Globus pallidus (tissue), 1 donor: Measurements from ENCODE around the gene PHF20.
A peak's percentile ranks its signal among the peaks of the same experiment; 100 is the strongest.
"Not testable (repeated sequence)": the region's sequence is repeated elsewhere in the genome, so short reads cannot be mapped to it uniquely, and the experiment has no call there.

Experiments used
- DNase-seq: peaks from one replicate; pipeline ENCODE4 v3.0.0-alpha.2; 2015; ENCODE audit warnings: low spot score

The PHF20 gene

DNA sequence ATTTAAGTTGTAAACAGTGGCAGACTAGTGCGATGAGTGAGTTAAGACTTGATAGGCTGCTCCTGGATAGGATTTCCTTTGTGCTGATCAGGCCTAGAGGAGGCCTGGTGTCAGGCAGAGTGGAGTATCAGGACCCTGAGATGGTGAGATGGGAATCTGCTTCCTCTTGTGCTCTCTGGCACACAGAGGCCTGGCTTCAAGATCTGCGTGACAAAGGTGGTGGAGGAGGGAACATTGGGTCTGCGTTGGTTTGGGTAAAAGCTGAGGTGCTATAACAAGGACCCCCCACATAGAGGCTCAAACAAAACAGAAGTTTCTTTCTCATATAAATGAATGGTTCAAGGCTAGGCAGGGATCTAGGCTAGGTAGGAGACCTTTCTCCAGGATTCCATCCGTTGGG, 162.2 kb downstream of the PHF20 start:
- no peak for DNase-seq

DNA sequence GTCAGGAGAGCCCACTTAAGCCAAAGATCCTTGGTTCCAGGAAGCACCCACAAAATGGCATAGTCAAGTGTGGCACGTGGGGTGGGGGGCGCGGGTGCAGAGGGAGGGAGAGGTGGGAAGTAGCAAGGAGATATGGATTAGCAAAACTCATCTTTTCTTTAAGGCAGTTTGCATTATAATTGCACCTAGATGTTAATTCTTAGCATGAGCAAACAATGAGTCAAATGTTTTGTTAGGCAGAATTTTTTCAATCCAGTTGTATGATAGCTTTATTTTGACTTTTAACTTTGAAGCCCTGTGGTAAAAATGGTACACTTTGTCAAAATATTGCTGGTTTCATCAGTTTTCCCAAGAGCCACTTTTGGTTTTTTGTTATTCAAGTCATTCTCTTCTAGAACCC, 167.4 kb downstream of the PHF20 start:
- no peak for DNase-seq

DNA sequence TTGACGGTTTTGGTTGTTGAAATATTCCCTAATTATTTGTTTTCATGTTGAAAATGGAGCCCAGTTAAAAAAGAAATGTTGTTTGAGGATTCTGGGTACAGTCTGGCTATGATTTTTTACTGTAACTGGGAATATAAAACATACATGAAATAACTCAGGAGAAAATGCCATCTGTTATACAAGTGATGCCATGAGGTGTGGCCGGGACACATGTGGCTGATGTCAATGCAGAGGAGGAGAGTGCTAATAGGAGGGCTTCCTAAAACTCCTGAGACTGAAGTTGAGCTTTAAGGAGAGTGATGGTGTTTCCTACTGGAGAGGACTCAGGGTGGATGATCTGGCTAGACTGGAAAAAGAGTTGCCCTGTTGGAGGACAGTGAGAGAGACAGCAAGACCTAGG, 169.8 kb downstream of the PHF20 start:
- no peak for DNase-seq

DNA sequence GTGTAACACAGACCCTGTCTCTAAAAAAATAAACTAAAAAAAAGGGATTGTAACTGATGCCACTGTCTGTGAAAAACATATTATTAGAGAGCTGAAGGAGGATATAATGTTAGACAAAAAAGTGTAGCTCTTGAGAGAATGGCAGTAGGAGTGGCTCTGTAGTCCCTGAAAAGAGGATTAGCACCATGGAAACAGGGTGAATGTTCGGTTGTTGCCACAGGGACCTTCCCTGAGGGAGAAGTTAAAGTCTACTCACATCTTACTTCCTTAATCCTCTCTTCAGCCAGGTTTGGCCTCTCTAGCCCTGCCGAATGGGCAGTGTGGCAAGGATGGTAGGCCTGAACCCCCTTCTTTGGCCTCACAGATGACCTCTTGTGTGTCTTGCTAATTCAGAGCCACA, 170.4 kb downstream of the PHF20 start:
- no peak for DNase-seq

DNA sequence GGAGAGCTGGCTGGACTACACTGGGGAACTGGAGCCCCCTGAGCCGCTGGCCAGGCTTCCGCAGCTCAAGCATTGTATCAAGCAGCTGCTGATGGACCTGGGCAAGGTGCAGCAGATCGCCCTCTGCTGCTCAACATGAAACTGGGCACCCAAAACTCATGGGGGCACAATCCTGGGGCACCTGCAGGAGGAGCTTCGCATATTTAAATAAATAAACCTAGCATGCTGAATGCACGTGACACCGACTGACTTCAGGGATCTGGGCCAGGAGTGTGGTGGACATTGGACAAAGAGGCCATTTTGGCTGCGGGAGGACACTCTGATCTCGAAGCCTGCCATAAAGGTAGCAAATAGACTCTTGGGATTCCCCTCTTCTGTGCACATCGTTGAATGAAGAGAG, 175.7 kb downstream of the PHF20 start:
- no peak for DNase-seq

DNA sequence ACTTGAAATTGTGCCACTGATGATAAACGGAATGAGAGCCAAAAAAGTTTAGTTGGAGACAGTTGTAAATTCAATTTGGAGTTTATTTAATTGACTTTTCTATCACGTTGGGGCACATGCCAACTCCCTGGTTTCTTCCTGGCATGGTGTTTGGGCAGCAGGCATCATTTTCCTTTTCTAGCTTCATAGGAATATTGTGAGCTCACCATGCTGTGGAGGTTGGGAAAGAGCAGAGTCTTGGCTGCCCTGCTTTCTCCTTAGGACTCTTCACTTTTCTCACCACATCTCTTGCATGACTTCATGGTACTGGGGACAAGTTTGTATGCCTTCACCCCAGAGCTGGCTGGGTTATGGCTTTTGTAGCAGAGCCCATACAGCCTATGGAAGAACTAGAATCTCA, 176.1 kb downstream of the PHF20 start:
- DNase-seq: no peak

DNA sequence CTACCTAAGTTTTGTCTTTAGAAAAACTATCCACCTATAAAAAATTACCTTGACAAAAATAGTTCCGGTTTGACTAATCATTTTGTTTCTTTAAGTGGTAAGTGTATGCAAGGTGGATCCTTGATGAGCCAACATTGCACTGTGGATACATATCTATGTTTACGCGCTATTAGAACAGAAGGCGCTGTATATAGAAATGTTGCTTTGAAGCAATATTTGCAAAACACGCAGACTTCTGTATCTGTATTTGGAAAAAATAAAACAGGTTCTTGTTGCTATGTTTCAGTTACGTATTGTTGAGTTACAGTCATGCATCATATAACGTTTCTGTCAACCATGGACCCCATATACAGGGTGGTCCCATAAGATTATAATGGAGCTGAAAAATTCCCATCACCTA, 178.3 kb downstream of the PHF20 start:
- no peak for DNase-seq

DNA sequence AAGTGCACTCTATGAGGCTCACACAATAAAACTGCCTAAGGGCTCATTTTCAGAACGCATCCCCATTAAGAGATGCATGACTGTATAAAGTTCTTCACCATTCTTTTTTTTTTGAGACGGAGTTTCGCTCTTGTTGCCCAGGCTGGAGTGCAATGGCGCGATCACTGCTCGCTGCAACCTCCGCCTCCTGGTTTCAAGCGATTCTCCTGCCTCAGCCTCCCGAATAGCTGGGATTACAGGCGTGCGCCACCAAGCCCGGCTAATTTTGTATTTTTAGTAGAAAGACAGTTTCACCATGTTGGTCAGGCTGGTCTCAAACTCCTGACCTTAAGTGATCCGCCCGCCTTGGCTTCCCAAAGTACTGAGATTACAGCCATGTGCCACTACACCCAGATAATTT, 180.3 kb downstream of the PHF20 start:
- not testable (repeated sequence) for DNase-seq

DNA sequence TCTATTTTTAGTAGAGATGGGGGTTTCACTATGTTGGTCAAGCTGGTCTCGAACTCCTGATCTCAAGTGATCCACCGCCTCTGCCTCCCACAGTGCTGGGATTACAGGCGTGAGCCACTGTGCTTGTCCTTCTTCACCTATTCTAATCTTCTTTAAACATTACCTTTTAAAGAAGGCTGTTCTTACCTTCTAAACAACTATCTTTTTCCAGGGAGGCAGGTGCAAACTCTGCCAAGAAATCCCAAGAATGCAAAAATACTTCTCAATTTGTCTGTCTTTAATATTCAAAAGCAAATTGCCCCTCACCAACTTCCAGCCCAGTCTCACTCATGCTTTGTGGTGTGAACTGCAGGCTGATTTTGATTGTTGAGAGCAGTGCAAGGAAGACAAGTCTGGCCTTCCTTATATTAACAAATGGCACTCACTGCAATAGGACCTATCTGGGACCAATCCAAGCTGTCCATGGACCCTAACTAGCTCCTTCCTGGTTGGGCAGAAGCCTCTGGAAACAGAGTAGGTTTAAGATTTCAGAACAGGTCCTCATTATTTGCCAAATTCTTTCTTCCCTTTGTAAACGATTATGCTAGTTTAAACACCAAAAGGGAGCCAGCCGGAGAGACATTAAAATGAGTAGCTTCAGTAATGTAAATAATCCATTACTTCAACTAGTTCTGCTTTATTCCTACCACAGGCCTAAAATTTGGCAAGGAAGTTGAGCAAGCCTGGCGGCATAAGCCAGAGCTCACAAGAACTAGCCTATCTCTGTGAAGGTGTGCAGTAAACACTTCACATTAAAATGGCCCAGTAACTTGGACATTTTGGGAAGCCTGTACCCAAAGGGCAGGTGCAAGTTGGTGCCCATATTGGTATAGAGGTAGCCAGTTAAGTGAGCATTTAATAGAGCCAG, 180.9 kb downstream of the PHF20 start:
- DNase-seq: no peak

DNA sequence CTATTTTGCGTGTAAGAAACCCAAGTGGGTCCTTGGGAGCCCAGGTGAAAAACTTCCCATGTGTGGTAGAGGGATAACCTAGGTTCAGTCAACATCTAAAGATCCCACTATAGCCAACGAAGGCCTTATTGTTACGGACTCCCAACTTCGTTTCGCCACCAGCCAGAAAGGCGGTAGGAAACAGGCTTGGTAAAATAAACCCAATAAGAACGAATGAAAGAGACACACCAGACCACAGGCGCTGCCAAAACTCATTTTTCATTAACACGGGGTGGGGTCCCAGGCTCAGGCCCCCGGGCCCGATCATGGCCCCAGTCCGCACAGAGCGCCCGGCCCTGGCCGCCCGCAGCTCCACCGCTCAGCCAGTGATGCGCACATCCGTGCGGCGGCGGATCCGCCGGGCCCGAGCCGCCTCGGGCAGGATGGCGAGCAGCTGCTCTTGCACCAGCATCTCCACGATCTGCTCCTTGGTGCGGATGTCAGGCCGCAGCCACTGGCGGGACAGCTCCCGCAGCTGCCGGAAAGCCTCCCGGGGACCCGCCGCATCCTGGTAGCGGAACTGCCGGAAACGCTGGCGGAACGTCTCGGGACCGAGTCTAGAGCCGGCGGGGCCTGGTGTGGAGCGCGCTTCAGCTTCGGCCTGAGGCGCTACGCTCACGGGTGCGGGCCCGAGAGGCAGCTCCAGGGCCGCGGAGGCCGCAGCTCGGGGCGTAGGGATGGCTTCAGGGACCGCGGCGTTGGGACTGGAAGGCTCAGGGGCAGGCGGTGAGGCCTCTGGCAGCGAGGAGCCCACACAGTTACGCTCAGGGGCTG, 181.8 kb downstream of the PHF20 start:
- DNase-seq: no peak

DNA sequence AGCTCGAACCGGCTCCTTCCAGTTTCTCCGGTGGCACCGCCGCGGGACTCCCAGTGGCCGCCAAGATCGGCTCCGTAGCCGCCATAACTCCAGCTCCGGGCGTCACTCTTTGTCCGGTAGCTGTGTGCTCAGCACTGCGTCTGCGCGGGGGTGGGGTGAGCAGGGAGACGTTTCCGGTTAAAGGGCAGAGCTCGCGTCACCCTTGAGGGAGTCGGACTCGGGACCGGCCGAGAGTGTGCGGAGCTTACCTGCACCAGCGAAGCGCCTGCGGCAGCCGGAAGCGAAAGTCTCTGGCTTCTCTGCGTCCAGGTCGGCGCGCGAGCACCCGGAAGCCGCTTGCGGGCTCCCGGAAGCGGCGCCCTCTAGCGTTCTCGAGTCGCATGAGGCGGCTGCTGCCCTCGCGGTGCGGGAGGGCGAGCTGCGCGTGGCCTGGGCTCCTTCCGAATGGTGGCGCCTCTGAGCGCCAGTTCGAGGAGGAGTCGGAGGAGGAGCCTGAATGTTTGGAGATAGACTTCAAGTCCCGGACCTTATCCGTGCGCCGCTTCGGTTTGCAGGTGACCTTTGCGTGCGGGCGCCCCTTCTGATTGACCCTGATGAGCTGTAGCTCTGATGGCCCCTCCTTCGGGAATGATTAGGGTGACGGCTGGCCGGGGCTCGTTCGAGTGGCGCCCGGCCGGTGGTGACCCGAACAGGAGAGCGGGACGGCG, 182.5 kb downstream of the PHF20 start, which contains the start of gene SCAND1:
Gene SCAND1, minus strand, starts transcription at position 303 of the 707 bp plus-strand sequence. Its CDS starts 218 bp downstream, at position 85.
- DNase-seq: peak; percentile 97

DNA sequence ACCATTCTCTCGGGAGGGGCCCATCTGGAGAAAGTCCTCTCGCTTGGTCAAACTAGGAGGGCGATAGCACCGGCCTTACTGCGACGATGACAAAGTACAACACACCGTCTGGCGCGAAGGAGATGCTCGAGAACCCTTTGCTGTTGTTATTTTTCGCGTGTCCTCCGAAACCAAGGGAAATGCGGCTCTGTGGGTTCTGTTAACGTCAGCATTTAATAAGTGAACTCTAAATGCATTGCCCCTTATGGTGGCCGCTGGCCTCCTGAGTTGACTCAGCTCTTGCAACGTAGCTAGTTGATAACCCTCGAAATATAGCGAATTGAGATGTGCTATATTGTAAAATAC, 183.1 kb downstream of the PHF20 start:
- DNase-seq: no peak

DNA sequence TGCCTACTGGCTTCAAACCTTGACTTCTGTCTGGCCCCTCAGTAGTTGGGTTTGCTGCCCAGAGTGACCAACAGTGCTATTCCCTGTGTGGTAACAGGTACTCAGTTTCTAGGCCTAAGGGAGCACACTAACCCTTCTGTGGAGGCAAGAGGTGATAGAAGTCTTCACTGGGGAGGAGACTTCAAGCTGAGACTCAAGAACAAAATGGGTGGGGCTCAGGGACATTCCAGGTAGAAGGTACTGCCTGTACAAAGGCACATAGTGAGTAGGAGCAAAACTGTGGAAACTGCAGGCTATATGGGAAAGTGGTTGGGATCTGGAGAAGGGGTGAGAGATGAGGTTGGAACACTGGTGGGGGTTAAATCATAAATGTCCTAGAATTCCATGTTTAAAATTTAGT, 184.8 kb downstream of the PHF20 start:
- no peak for DNase-seq

DNA sequence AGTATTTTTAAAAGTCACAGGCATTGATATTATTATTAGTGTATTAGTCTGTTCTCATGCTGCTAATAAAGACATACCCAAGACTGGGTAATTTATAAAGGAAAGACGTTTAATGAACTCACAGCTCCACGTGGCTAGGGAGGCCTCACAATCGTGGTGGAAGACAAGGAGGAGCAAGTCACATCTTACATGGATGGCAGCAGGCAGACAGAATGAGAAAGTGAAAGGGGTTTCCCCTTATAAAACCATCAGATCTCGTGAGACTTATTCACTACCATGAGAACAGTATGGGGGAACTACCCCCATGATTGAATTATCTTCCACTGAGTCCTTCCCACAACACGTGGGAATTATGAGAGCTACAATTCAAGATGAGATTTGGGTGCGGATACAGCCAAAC, 187.5 kb downstream of the PHF20 start:
- not testable (repeated sequence) for DNase-seq

DNA sequence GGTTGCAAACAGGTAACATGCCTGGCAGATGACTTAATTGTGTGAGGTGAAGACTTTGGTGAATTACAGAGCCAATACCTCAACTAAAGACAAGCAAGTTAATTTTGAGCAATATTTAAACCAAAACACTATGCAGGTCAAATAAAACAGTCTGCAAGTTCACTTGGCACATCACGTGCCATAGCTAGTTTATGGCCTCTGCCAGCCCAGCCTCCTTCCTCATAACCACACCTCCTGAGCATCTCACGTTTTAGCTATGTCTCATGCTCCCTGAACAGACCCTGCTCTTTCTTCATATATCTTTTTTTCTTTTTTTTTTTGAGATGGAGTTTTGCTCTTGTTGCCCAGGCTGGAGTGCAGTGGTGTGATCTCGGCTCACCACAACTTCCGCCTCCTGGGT, 192.1 kb downstream of the PHF20 start:
- DNase-seq: no peak

DNA sequence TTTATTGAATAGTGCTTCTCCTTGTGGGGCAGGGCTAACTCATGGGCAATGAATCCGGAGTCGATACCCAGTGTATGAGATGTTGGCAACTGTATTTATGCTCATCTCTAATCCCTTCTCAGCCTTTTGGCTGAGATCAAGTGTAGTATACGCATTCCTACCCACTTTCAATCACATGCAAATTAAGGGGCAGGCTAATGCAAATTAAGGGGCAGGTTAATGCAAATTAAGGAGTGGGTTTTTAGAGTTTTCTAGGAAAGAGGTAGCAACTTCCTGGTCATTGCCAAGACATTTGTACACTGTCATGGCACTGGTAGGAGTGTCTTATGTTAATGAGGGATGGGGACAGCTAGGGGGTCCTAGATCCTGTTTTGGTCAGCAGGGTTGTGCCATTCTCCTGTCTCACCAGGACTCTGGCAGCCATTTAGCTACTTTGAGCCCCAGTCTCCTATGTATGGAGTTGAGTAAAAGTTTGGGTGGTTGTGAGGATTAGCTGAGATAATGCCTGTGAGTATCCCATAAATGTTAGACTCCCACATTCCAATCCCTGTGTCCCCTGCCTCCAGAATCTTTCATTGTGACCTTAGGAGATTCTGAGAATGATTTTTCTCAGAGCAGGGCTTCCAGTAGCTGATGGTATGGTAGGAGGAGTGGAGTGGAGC, 196.3 kb downstream of the PHF20 start, which contains the start of gene CNBD2:
Gene CNBD2, plus strand, starts transcription at position 612 of the 662 bp plus-strand sequence. CDS start 173 bp downstream, outside the sequence.
- no peak for DNase-seq

DNA sequence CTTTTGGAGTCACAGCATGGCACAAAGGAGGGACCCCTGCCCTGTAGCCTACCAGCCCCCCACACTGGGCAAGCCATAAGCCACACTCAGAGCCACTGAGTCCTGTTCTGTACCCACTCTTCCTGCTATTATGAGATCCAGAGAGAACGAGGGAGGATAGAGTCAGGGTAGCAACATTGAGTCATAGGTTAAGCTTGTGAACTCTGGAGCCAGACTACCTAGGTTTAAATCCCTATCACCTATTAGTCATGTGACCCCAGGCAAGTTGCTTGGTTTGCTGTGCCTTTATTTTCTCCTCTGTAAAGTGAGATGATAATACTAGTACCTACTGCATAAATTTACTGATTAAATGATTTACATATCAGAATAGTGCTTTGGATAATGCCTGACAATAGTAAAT, 197.1 kb downstream of the PHF20 start:
- no peak for DNase-seq

DNA sequence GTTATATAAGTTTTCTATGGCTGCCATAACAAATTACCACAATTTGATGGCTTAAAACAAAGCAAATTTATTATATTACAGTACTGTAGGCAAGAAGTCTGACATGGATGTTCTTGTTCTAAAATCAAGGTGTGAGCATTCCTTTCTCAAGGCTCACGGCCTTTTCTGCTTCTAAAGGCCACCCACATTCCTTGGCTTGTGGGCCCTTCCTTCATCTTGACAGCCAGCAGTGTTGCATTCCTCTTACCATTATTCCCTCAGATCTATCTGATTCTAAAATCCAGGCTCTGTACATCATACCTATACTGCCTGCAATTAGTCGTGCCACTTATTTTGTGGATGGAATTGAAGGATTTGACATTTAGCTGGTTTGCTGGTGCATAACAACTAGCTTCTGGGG, 200.2 kb downstream of the PHF20 start:
- no peak for DNase-seq

DNA sequence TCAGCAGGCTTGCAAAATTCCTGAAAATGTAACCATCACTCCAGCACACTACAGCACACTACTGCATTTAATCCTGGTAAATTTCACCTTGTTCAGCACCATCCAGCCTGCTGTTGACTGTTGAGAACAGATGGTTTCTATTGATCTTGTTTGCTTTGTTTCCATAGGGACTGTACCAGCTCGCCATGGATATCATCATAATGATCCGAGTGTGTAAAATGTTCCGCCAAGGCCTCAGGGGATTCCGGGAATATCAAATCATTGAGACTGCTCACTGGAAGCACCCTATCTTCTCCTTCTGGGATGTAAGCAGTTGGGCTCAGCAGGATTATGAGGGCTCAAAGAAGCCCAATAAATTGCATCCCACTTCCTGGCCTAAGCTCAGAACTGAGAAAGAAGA, 200.6 kb downstream of the PHF20 start:
- no peak for DNase-seq

DNA sequence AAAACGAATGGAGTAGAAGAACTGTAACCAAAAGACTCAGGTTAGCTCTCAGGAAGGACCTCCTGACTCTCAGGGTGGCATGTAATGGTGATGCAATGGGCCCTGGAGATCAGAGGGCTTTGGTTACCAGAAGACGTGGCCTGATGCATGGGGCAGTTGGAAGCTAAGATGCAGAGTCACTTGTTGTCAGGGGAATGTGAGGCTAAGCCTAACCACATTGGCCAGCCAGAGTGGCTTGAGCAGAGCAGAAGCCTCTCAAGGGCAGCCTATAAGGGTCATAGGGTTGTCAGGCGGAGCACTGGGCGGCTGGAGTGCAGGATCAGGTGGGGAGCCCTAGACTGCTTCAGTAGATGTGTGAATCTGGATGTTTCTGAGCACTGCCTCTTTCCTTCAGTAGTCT, 202.4 kb downstream of the PHF20 start:
- no peak for DNase-seq

DNA sequence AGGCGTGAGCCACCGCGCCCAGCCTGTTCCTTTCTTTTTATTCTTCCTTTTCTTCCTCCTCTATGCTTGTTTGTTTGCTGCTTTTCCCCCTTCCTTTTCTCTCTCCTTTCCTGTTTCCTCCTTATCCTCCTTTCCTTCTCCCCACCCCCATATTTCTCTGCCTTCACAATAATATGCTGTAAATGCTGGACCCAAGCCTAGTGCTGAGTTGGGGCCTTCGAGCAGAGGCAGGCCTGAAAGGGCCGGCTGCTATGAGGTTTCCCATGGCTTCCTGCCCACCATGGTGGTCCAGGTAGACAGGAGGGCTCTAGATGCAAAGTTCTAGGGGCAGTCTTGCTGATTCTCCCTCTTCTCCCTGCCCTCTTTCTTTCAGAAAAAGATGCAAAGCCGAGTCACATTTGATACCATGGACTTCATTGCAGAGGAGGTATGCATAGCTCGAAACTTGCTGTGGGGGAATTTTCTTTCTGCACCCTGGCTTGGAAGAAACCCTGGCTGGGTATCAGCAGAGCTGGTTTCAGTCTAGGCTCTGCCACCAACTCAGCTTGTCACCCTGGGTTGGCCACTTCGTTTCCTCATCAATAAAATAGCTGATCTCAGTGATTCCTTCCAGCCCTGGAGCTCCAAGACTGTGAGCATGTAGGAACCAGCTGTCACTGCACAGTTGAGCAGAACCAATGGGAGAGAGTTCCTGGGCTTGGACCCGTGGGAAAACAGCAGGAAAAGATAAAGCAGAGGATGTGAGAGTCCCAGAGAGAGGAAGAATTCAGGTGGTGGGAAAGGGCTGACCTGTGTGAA, 204.0 kb downstream of the PHF20 start:
- DNase-seq: no peak
